ENCODE data around the gene TGFB1.

The TGFB1 gene

GRCh38 chr19:41323023-41323422 lies 30.7 kb downstream of the TGFB1 start:
- peak; percentile 2 for ATAC-seq
- TF ChIP-seq ESRRG (CRISPR knock-in tag; IDR thresholded peaks at IDR 0.05) (no peak), GLIS3 (CRISPR knock-in tag; IDR thresholded peaks at IDR 0.05) (no peak), ISL1 (CRISPR knock-in tag; IDR thresholded peaks at IDR 0.05) (no peak), CSDC2 (CRISPR knock-in tag; IDR thresholded peaks at IDR 0.05) (no peak), TCF4 (CRISPR knock-in tag; IDR thresholded peaks at IDR 0.05; ENCODE audit: borderline replicate concordance) (no peak), ZFP3 (CRISPR knock-in tag; IDR thresholded peaks at IDR 0.05) (no peak), SNAI2 (CRISPR knock-in tag; IDR thresholded peaks at IDR 0.05) (no peak), ZC3H10 (CRISPR knock-in tag; IDR thresholded peaks at IDR 0.05) (no peak), PPARA (CRISPR knock-in tag; IDR thresholded peaks at IDR 0.05; ENCODE audit: borderline replicate concordance) (no peak), BACH2 (CRISPR knock-in tag; IDR thresholded peaks at IDR 0.05; ENCODE audit: borderline replicate concordance) (no peak), ARNTL (CRISPR knock-in tag; IDR thresholded peaks at IDR 0.05; ENCODE audit: borderline replicate concordance, low read depth) (no peak), OSR1 (CRISPR knock-in tag; IDR thresholded peaks at IDR 0.05) (no peak)
- TF ChIP-seq, protein P1, sequence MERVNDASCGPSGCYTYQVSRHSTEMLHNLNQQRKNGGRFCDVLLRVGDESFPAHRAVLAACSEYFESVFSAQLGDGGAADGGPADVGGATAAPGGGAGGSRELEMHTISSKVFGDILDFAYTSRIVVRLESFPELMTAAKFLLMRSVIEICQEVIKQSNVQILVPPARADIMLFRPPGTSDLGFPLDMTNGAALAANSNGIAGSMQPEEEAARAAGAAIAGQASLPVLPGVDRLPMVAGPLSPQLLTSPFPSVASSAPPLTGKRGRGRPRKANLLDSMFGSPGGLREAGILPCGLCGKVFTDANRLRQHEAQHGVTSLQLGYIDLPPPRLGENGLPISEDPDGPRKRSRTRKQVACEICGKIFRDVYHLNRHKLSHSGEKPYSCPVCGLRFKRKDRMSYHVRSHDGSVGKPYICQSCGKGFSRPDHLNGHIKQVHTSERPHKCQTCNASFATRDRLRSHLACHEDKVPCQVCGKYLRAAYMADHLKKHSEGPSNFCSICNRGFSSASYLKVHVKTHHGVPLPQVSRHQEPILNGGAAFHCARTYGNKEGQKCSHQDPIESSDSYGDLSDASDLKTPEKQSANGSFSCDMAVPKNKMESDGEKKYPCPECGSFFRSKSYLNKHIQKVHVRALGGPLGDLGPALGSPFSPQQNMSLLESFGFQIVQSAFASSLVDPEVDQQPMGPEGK (CRISPR knock-in tag; IDR thresholded peaks at IDR 0.05; ENCODE audit: borderline replicate concordance) = no peak
- TF ChIP-seq, protein P2, sequence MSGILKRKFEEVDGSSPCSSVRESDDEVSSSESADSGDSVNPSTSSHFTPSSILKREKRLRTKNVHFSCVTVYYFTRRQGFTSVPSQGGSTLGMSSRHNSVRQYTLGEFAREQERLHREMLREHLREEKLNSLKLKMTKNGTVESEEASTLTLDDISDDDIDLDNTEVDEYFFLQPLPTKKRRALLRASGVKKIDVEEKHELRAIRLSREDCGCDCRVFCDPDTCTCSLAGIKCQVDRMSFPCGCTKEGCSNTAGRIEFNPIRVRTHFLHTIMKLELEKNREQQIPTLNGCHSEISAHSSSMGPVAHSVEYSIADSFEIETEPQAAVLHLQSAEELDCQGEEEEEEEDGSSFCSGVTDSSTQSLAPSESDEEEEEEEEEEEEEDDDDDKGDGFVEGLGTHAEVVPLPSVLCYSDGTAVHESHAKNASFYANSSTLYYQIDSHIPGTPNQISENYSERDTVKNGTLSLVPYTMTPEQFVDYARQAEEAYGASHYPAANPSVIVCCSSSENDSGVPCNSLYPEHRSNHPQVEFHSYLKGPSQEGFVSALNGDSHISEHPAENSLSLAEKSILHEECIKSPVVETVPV (CRISPR knock-in tag; IDR thresholded peaks at IDR 0.05) = no peak

- no peak for ATAC-seq
- TF ChIP-seq GLIS3 (CRISPR knock-in tag; IDR thresholded peaks at IDR 0.05) (no peak), PPARA (CRISPR knock-in tag; IDR thresholded peaks at IDR 0.05; ENCODE audit: borderline replicate concordance) (no peak), ARNTL (CRISPR knock-in tag; IDR thresholded peaks at IDR 0.05; ENCODE audit: borderline replicate concordance, low read depth) (no peak), RARB (CRISPR knock-in tag; IDR thresholded peaks at IDR 0.05) (no peak), ZNF8 (CRISPR knock-in tag; IDR thresholded peaks at IDR 0.05) (no peak), ZFP3 (CRISPR knock-in tag; IDR thresholded peaks at IDR 0.05) (no peak), OSR1 (CRISPR knock-in tag; IDR thresholded peaks at IDR 0.05) (no peak), CSDC2 (CRISPR knock-in tag; IDR thresholded peaks at IDR 0.05) (no peak), BACH2 (CRISPR knock-in tag; IDR thresholded peaks at IDR 0.05; ENCODE audit: borderline replicate concordance) (no peak), TOX (CRISPR knock-in tag; IDR thresholded peaks at IDR 0.05; ENCODE audit: borderline replicate concordance) (no peak), ISL1 (CRISPR knock-in tag; IDR thresholded peaks at IDR 0.05) (no peak), ESRRG (CRISPR knock-in tag; IDR thresholded peaks at IDR 0.05) (no peak), TCF4 (CRISPR knock-in tag; IDR thresholded peaks at IDR 0.05; ENCODE audit: borderline replicate concordance) (no peak)
- TF ChIP-seq, protein P3, sequence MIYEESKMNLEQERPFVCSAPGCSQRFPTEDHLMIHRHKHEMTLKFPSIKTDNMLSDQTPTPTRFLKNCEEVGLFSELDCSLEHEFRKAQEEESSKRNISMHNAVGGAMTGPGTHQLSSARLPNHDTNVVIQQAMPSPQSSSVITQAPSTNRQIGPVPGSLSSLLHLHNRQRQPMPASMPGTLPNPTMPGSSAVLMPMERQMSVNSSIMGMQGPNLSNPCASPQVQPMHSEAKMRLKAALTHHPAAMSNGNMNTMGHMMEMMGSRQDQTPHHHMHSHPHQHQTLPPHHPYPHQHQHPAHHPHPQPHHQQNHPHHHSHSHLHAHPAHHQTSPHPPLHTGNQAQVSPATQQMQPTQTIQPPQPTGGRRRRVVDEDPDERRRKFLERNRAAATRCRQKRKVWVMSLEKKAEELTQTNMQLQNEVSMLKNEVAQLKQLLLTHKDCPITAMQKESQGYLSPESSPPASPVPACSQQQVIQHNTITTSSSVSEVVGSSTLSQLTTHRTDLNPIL (CRISPR knock-in tag; IDR thresholded peaks at IDR 0.05; ENCODE audit: low read depth) = no peak
- TF ChIP-seq, protein P4, sequence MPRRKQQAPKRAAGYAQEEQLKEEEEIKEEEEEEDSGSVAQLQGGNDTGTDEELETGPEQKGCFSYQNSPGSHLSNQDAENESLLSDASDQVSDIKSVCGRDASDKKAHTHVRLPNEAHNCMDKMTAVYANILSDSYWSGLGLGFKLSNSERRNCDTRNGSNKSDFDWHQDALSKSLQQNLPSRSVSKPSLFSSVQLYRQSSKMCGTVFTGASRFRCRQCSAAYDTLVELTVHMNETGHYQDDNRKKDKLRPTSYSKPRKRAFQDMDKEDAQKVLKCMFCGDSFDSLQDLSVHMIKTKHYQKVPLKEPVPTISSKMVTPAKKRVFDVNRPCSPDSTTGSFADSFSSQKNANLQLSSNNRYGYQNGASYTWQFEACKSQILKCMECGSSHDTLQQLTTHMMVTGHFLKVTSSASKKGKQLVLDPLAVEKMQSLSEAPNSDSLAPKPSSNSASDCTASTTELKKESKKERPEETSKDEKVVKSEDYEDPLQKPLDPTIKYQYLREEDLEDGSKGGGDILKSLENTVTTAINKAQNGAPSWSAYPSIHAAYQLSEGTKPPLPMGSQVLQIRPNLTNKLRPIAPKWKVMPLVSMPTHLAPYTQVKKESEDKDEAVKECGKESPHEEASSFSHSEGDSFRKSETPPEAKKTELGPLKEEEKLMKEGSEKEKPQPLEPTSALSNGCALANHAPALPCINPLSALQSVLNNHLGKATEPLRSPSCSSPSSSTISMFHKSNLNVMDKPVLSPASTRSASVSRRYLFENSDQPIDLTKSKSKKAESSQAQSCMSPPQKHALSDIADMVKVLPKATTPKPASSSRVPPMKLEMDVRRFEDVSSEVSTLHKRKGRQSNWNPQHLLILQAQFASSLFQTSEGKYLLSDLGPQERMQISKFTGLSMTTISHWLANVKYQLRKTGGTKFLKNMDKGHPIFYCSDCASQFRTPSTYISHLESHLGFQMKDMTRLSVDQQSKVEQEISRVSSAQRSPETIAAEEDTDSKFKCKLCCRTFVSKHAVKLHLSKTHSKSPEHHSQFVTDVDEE (CRISPR knock-in tag; IDR thresholded peaks at IDR 0.05) = no peak
Observed at GRCh38 chr19:41322451-41322850, 31.3 kb downstream of the TGFB1 start.

GRCh38 chr19:41321600-41322270 lies 32.0 kb downstream of the TGFB1 start:
- peak; percentile 36 for ATAC-seq
- TF ChIP-seq, protein P1 (CRISPR knock-in tag; IDR thresholded peaks at IDR 0.05; ENCODE audit: borderline replicate concordance) = peak; percentile 90; the same call in 1 of the 2 replicates
- no peak for TF ChIP-seq CSDC2 (CRISPR knock-in tag; IDR thresholded peaks at IDR 0.05)
